Mesodermal cell (in vitro differentiated cells): Measurements from ENCODE around the gene ABCA5.
"Not testable (repeated sequence)": the region's sequence is repeated elsewhere in the genome, so short reads cannot be mapped to it uniquely, and the experiment has no call there.

Source experiments
- H3K27ac ChIP-seq: 2 replicates; pipeline ENCODE4 v1.7.0; 2013; ENCODE audit warnings: mild to moderate bottlenecking, low read depth, low read length, moderate library complexity; ENCODE audit not compliant: severe bottlenecking
- H3K36me3 ChIP-seq: 2 replicates; pipeline ENCODE4 v1.7.1; 2013; ENCODE audit warnings: mild to moderate bottlenecking, low read length, moderate library complexity; ENCODE audit not compliant: control insufficient read depth, insufficient read depth
- H3K4me1 ChIP-seq: one replicate; pipeline ENCODE4 v1.7.1; 2013; ENCODE audit warnings: mild to moderate bottlenecking, low read length; ENCODE audit not compliant: insufficient read depth, control insufficient read depth, poor library complexity, severe bottlenecking
- H3K4me3 ChIP-seq: 2 replicates; pipeline ENCODE4 v1.7.0; 2013; ENCODE audit warnings: low read length, control low read depth, mild to moderate bottlenecking; ENCODE audit not compliant: insufficient read depth, poor library complexity, severe bottlenecking; ENCODE audit errors: extremely low read depth
- H3K9me3 ChIP-seq: 2 replicates; pipeline ENCODE4 v1.7.1; 2013; ENCODE audit warnings: mild to moderate bottlenecking, low read length, moderate library complexity; ENCODE audit not compliant: control insufficient read depth
- WGBS, 2 experiments: methylation state at CpG; one replicate each; pipeline ENCODE4 v1.1.5; 2013; ENCODE audit warnings: missing lambda C conversion rate in 2 of 2; ENCODE audit not compliant: insufficient coverage in 2 of 2; 5-methylcytosine and 5-hydroxymethylcytosine counted together

ABCA5 gene

GRCh38 chr17:69207151-69207550 lies 119.8 kb downstream of the ABCA5 start:
- no peaks in the 10 kb centered on the region for H3K4me1 ChIP-seq
- no CpG with 5 or more reads among the region's 4 CpGs for WGBS, 2 experiments
- no peak overlapping the region for H3K27ac ChIP-seq
- no peaks in the 10 kb centered on the region for H3K9me3 ChIP-seq
- H3K4me3 ChIP-seq: no peak overlapping the region
- H3K36me3 ChIP-seq: no peaks in the 10 kb centered on the region

GRCh38 chr17:69198238-69198637 lies 128.7 kb downstream of the ABCA5 start:
- Histone ChIP-seq H3K4me3 (no peak overlapping the region), H3K36me3 (no peaks in the 10 kb centered on the region), H3K27ac (no peak overlapping the region), H3K4me1 (no peaks in the 10 kb centered on the region), H3K9me3 (no peaks in the 10 kb centered on the region)
- WGBS, 2 experiments: 94 to 98% methylated on average over 4 to 5 of the region's 6 CpGs

GRCh38 chr17:69196105-69196653 lies 130.8 kb downstream of the ABCA5 start:
- H3K4me3 ChIP-seq, H3K27ac ChIP-seq, H3K36me3 ChIP-seq, H3K9me3 ChIP-seq, H3K4me1 ChIP-seq: not testable (repeated sequence)
- WGBS, 2 experiments: 98% methylated on average over 21 to 28 of the region's 40 CpGs
